HG03064 (cell line): ENCODE measurements around the gene MGAT3.

Experiments used
- ATAC-seq: cut with Tn5 transposase; IDR thresholded peaks from one replicate; pipeline ENCODE4 v1.9.1; 2021; ENCODE audit warnings: low read depth; ENCODE audit not compliant: unreplicated experiment

Gene MGAT3

DNA sequence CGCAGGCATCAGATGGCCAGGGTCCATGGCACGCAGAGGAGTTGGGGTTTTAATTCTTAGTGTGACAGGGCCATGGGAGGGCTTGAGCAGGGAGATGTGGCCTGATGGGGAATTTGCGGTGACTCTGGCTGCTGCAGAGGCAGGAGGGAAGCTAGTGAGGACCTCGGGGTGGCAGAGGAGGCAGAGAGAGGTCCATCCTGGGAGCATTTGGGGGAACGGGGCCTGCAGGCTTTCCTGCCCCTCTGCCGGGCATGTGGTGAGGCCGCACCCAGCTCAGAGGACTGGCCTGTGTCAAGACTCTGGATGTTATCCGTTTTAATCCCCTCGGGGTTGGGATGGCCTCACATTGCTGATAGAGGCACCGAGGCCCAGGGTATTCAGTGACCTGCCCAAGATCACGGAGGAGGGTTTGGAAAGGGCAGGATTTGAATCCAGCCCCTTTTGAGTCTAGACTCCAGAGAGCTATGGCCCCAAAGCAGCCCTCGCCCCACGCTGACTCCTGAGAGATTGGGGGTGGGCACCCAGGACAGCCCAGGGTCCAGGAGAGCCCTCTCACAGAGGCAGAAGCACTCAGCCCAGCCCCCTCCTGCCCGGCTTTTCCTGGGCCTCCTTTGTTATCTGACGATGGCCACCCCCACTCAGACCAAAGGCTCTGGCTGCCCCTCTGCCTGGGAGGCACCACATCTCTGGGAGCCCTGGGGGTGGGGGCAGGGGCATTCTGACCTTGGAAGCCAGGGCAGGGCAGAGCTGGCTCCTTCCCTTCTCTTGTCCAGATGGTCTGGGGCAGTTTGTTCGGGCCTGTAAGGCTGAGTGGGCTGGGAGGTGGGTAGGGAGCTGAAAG lies 13.9 kb downstream of the MGAT3 start:
- ATAC-seq = no peak

DNA sequence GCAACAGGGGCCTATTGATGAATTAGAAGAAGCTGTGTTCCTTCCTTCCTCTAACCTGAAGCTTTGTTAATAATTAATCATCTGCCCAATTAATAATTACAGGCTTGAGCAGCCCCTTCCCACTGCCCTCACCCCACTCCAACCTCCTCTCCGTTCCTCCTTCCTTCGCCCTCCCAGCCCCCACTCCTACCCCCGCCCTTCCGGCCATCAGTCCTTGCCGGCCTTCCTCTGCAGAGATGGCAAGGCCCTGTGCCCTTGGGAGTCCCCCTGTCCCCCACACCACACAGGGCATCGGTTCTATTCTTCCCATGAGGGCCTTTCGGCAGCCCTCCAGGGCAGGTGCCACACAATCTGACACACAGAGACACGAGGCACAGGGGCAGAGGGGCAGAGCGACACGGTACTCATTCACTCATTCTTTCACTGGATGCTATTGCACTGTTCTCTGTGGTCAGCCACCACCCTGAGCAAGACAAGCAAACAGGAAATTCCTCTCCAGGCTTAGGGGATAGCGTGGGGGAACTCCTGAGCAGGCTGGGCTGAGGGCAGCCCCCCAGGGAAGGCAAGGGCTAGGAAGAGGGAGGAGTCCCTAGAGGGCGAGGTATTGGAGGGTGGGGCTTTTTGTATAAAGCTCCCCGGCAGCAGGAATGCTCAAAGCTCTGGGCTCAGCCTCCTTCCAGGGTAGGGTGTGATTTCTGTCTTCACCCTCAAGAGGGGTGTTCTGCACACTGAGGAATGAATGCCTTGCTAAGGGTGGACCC lies 14.7 kb downstream of the MGAT3 start:
- ATAC-seq = no peak

DNA sequence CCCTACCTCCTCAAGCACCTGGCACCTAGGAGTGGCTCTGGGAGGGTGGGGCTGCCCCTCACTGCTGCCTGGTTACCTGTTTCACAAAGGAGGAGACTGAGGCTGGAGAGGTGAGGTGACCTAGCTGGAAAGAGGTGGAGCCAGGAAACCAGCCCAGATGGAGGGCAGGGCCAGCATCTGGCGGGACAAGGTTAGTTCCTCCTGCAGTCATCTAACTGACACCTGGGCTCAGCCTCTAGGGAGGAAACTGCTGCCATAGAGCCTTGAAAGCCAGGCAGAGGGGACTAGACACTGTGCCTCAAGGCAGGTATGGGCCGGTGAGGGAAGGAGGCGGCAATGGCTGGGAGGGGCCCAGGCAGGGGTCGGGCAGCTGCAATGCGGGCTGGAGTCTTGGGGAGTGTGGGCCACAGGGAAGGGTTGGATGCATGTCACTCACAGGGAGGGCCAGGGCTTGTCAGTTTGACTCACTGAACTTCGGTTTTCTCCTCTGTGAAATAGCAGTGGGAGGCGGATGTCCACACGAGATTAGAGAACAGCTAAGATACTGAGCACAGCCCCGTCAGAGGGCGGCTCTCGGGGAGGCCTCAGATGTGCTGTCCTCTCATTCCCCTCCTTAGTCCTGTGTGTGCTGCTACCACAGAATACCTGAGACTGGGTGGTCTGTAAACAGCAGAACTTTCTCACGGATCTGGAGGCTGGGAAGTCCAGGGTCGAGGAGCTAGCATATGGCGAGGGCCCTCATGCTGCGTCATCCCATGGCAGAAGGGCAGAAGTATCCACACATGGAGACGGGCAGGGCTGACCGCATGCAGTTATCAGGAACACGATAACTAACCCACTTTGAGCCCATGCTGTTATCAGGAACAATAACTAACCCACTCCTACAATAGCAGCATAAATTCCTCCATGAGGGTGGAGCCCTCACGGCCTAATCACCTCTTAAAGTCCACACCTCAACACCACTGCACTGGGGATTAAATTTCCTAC lies 16.1 kb downstream of the MGAT3 start:
- no peak for ATAC-seq

DNA sequence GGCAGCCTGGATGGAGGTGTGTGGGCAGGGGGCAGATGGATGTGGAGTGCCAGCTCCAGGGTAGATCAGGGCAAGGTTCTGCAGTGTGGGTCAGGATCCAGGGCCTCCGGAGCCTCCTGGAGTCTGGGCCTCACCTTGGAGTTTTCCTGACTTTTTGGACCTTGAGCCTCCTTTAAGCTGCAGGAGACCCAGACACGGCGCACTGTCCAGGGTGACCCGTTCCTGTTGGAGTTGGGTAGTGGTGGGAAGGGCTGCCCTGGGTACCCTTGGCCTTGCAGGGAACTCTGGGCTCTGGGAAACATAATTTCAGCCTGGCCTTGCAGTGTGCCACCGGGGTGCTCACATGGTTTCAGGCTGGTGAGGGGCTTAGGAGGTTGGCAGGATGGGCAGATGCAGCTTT lies 17.0 kb downstream of the MGAT3 start:
- ATAC-seq = no peak

DNA sequence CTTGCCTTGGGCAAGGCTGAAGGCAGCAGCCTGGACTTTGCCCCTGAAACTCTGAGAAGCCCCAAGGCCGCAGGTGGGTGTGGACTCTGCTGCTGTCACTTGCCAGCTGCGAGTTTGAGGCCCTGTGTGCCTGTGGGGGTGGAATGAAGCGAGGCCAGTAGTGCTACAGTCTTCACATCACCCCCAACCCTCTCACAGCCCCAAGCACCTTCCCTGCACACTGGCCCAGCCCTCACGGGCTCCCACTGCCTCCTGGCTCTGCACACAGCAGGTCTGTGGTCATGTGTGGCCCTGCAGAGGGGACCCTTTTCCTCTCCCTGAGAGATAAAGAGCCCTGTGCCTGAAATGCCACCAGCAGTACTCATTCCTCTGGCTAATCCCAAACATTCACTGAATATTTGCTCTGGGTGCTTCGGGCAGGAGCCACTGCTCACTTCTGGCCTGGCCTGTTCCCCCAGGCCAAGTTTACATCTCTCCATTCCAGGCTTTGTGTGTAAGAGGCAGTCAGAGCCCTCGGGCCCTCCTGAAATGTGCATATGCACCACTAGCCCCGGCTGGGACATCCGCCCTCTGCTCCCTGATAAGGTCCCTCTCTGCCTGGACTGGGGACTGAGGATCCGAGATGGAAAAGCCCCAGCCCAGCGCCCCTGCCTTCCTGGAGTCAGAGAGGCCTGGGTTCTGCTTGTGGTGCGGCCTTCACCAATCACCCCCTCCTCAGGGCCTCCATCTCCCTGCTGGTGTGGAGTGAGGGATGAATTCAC lies 17.7 kb downstream of the MGAT3 start:
- no peak for ATAC-seq

DNA sequence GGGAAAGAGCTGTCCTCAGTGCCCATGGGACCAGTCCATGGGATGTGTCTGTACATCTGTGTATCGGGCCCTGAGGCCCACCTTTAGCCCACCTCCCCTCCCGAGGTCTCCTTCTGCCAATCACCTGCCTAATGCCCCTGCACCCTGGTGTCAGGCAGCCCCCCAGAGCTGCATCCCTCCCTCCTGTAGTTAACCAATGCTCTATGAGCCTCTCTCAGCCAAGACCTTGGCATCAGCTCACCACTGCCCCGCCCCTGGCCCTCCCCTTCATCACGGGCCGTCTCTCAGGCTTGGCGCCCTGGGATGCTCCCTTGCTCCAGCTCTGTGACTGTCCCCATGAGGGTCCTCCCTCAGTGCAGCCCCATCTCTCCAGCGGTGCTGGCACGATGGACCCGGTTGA lies 18.5 kb downstream of the MGAT3 start:
- no peak for ATAC-seq

DNA sequence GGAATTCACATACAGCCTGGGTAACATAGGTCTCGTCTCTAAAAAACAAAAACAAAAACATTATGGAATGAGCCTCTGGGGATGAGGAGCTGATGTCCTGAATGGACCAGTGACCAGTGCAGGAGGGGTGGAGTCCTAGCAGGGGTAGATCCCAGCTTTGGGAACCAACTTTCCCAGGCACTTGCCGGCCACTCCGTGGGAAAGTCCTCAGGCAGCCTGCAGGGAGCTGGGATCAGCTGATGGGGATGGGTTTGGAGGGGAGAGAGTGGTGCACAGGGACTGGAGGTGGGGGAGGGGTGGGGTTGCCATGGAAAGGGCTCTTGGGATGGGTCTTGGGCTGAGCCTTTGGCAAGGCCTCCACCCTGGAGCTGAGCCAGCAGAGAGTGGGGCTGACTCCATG lies 19.1 kb downstream of the MGAT3 start:
- ATAC-seq = no peak

DNA sequence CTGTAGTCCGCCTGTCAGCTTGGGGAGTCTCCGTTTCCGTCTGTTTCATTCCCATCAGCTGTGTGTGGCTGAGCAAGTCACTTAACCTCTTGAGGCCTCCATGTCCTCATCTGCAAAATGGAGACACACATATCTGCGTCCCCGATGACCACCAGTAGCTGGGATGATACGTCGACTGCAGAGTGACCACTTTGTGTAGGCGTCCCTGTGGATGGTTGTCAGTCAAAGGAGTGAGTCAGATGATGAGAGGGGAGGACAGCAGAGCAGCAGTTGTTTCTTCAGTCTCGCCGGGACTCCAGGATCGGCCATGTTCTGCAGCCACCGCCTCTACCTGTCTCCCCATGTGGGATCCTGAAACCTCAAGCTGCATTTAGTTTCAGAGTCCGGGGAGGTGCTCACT lies 19.9 kb downstream of the MGAT3 start:
- no peak for ATAC-seq

DNA sequence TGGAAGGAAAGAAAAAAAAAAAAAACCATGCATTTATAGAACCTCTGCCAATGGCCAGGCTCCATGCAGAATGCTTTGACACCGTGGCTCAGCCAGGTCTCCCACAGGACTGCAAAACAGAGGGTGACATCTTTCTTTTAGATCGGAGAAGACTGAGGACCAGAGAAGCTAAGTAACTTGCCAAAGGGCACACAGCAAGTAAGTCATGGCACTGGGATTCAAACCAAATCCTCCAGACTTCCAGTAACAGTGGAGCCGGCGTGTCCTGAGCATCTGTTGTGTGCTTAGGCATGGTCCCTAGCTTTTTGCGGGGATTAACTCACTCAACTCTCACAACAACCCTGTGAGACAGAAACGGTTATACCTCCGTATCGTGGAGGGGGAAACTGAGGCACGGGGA lies 20.7 kb downstream of the MGAT3 start:
- no peak for ATAC-seq

DNA sequence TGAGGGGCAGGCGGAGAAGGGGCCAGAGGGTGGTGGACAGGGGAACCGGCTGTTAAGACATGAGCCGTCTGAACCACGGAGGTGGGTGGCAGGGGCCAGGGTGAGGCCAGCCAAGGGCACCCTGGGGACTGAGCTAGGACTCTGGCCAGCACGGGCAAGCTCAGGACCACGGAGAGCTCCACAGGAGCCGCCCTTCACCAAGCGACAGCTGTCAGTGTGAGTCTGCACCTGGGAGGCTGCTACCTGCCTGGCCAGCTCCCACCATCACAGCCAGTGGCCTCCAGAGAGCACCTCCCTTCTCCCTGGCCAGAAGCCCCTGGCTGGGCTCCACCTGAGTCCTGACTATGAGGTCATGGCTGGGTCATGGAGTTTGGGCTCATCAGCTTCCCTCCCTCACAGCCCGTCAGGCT lies 21.6 kb downstream of the MGAT3 start:
- no peak for ATAC-seq

DNA sequence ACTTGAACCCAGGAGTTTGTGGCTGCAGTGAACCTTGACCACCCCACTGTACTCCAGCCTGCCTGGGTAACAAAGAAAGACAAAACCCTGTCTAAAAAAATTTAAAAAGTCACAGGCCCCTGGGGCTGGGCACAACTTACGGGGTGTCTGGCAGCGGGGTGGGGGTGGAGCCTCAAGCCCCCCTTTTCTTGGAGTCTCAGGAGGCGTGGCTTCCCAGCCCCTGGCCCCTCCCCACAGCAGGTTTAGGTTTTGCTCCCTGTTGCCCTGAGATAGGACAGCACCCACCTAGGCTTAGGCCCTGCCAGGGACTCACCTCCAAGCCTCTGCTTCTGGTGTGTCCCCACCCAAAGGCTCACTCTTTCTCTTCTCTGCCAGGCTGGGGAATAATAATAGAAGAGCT lies 22.4 kb downstream of the MGAT3 start:
- no peak for ATAC-seq

DNA sequence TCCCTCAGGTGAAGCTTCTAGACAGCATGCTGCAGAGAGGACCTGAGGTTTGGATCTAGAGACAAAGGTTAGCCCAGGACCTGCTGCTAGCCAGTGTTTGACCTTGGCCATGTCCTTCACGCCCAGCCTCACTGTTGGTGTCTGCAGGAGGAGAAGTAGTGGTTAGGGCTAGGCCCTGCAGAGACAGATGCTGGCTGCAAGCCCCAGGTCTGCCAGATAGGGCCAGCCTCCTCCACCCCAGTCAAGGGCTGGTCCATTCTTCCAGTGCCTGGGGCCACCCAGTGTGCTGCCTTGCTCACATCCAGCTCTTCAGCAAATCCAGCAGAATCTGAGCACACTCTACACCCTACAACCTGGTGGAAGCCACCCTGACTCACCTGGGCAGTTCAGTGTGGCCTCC lies 23.7 kb downstream of the MGAT3 start:
- ATAC-seq = no peak

DNA sequence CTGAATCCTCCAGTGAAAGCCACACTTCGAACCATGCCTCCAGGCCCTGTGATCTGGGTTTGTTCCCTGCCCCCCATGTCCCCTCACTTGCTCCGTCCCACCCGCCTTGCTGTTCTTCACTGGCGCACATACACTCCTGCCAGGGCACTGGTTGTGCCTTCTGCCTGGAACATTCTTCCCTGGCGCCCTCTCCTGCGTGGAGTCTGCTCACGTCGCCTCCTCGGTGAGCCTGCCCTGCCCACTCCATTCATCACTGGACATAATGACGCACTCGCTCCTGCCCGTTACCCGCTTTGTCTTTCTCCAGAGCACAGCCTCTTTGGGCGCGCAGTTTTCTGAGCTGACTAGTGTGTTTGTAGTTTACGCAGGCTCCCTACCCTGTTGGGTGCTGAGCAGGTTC lies 24.2 kb downstream of the MGAT3 start:
- ATAC-seq = no peak

DNA sequence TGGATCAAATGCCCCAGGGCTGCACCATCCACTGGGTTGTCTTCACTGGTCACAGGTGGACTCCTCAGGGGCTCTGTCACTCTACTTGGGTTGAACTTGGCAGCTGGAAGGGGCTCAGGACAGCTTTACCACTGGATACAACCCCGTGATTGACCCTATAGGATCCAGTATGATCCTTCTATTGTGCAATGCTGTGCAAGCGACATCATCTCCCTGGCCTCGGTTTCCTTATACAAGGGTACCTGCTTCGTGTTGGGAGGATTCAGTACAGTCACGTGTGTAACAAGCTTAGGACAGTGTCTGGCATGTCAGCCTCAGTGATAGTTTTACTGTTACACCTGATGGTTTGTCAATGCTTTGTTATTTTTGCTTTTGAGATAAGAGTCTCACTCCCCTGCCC lies 24.8 kb downstream of the MGAT3 start:
- no peak for ATAC-seq

DNA sequence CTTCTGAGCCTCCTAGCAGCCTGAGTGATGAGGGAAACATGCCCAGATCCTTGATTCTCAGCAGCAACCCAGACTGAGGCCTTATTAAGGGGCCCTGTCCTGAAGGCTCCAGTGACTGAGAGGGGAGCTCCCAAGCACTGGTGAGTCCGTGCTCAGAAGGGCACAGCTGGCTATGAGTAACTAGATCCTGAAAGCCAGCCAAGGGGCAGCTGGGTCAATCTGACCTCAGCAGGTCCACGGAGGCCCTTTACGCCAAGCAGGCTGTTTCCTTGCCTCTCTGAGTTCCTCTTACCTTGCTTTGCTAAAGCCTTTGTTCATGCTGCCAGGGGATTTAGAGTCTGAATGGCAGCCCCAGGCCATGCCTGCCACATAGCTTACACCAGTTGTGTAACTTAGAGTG lies 26.0 kb downstream of the MGAT3 start:
- no peak for ATAC-seq

DNA sequence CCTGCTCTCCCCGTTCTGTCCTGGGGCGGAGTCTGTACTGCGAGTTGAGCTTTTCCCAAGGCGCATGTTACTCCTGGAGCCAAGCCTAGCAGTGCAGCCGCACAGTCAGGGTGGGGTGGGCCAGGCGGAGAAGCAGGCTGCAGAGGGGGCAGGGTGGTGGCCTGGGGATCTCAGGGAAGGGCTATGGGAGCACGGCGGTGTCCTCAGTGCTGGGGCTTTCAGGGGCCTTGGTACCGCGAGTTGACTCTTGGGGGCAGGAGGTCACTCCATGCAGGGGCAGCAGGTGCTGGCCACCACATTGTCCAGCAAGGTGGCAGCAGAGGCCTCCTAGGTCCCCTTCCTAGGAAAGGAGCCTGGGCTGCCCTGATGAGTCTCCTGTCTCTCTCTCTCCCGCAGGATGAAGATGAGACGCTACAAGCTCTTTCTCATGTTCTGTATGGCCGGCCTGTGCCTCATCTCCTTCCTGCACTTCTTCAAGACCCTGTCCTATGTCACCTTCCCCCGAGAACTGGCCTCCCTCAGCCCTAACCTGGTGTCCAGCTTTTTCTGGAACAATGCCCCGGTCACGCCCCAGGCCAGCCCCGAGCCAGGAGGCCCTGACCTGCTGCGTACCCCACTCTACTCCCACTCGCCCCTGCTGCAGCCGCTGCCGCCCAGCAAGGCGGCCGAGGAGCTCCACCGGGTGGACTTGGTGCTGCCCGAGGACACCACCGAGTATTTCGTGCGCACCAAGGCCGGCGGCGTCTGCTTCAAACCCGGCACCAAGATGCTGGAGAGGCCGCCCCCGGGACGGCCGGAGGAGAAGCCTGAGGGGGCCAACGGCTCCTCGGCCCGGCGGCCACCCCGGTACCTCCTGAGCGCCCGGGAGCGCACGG lies 30.4 kb downstream of the MGAT3 start:
- no peak for ATAC-seq

DNA sequence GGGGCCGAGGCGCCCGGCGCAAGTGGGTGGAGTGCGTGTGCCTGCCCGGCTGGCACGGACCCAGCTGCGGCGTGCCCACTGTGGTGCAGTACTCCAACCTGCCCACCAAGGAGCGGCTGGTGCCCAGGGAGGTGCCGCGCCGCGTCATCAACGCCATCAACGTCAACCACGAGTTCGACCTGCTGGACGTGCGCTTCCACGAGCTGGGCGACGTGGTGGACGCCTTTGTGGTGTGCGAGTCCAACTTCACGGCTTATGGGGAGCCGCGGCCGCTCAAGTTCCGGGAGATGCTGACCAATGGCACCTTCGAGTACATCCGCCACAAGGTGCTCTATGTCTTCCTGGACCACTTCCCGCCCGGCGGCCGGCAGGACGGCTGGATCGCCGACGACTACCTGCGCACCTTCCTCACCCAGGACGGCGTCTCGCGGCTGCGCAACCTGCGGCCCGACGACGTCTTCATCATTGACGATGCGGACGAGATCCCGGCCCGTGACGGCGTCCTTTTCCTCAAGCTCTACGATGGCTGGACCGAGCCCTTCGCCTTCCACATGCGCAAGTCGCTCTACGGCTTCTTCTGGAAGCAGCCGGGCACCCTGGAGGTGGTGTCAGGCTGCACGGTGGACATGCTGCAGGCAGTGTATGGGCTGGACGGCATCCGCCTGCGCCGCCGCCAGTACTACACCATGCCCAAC lies 31.2 kb downstream of the MGAT3 start:
- ATAC-seq = no peak

DNA sequence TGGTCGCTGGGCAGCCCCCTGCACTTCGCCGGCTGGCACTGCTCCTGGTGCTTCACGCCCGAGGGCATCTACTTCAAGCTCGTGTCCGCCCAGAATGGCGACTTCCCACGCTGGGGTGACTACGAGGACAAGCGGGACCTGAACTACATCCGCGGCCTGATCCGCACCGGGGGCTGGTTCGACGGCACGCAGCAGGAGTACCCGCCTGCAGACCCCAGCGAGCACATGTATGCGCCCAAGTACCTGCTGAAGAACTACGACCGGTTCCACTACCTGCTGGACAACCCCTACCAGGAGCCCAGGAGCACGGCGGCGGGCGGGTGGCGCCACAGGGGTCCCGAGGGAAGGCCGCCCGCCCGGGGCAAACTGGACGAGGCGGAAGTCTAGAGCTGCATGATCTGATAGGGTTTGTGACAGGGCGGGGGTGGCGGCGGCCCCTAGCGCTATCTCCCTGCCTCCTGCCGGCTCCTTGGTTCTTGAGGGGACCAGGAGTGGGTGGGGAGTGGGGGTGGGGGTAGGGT lies 31.8 kb downstream of the MGAT3 start:
- ATAC-seq = no peak
